GM19397 (cell line): ENCODE results near the gene SUB1.
A peak's percentile ranks its signal among the peaks of the same experiment; 100 is the strongest.
"Not testable (repeated sequence)": the region's sequence is repeated elsewhere in the genome, so short reads cannot be mapped to it uniquely, and the experiment has no call there.

Source experiments
- ATAC-seq: cut with Tn5 transposase; IDR thresholded peaks from one replicate; pipeline ENCODE4 v1.9.1; 2021; ENCODE audit warnings: mild to moderate bottlenecking, moderate library complexity; ENCODE audit not compliant: unreplicated experiment

SUB1 gene

GRCh38 chr5:32563614-32564013, 21.7 kb upstream of the SUB1 start:
- ATAC-seq, result no peak

GRCh38 chr5:32565145-32565544, 20.2 kb upstream of the SUB1 start:
- no peak for ATAC-seq

GRCh38 chr5:32566319-32567111, 18.8 kb upstream of the SUB1 start:
- ATAC-seq, result no peak

GRCh38 chr5:32571128-32571527, 14.2 kb upstream of the SUB1 start:
- no peak for ATAC-seq

DNA sequence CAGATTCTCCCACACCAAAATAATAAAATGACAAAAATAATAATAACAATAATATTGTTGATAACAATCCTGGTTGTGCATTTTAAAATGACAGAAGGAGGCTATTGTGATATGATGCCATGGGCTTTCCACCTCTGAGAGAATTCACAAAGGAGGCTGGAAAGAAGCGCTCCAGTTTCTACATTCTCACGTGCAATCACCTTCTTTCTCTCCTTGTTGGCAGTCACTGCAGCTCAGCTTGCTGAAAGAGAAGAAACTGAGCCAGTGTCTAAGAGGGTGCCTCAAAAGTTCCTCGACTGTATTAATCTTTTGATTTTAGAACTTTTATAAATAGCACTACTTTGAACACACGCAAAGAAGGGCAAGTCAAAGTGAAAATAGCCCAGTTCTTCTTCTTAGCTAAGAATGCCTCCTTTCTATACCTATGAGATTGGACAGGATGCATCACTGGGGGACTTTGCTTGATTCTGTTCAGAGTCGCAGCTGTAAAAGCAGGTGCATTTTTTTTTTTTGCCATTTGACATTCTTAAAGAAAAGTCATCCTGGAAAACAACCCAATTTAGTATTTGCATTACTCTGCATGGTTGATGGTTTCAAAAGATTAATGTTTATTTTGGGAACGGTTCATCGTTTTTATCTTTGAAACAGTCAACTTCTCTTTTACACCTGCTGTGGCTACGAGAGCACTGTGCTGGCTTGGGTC, 12.4 kb upstream of the SUB1 start:
- ATAC-seq, result peak; percentile 91

DNA sequence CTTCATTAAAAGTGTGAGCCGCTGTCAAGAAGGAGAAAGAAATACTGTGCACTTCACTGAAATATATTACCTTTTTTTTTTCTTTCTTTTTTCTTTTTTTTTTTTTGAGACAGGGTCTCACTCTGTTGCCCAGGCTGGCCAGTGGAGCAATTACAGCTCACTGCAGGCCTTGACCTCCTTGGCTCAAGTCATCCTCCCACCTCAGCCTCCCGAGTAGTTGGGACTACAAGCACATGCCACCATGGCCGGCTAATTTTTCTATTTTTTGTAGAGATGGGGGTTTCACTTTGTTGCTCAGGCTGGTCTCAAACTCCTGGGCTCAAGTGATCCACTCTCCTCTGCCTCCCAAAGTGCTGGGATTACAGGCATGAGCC, 11.9 kb upstream of the SUB1 start:
- ATAC-seq, result not testable (repeated sequence)

DNA sequence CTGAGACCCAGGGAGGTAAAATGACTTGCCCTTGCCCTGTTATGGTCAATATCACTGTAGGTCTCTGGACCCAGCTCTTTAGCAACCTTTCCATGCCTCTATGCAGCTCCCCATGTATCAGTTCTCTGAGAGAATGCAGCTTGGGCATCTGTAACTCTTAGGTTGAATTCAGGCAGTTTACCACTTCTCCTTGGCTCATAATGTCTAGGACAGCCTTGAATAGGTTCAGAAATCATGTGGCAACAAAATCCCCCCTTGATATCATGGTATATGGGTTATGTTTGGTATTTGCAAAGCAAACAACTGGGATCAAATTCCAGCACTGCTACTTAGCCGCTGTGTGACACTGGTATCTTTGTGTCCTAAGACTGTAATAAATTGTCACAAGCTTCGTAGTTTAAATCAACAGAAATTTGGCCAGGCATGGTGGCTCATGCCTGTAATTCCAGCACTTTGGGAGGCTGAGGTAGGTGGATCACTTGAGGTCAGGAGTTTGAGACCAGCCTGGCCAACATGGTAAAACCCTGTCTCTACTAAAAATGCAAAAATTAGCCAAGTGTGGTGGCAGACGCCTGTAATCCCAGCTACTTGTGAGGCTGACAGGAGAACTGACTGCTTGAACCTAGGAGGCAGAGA, 10.7 kb upstream of the SUB1 start:
- no peak for ATAC-seq

- no peak for ATAC-seq
Observed at GRCh38 chr5:32578363-32578762, 7.0 kb upstream of the SUB1 start.

DNA sequence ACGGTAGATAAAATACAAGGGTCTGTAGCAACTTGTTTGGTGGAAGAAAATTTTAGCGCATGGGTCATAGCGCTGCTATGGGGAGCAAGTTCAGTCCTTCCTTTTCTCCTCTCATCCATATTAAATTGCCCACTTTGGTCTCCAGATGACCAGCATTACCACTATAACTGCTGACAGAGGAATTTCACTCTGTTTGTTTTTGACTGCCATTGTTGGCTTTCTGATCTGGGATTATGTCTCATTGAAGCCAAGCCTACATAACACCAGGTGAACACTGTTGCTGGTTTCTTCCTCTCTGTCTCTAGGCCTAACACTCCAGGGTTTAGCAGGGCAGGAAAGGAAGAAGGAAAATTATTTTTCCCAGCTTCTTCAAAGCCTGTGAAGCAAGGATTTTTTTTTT, 6.6 kb upstream of the SUB1 start:
- ATAC-seq, result no peak

- ATAC-seq, result no peak
Observed at GRCh38 chr5:32581010-32581785, 4.2 kb upstream of the SUB1 start.

DNA sequence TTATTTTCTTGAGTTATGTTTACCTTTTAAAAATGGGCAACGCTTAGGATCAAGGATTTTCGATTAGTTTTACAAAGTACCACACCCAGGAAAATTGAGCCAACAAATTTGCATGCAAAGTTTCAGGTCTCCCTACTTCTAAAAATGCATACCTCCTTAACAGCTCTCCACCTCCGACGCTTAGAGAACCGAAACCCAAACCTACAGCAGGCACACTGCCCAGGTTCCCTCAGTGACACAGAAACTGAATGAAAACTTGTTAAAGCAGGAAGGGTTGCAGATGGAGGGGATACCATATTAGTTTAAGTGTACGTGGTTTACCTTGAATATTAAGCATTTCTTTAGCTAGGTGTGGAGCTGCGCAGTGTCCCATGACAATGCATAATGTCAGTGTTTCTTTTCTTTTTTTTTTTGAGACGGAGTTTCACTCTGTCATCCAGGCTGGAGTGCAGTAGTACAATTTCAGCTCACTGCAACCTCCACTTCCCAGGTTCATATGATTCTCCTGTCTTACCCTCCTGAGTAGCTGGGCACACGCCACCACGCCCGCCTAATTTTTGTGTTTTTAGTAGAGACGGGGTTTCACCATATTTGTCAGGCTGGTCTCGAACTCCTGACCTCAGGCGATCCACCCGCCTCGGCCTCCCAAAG, 1.6 kb upstream of the SUB1 start:
- peak; percentile 70 for ATAC-seq

DNA sequence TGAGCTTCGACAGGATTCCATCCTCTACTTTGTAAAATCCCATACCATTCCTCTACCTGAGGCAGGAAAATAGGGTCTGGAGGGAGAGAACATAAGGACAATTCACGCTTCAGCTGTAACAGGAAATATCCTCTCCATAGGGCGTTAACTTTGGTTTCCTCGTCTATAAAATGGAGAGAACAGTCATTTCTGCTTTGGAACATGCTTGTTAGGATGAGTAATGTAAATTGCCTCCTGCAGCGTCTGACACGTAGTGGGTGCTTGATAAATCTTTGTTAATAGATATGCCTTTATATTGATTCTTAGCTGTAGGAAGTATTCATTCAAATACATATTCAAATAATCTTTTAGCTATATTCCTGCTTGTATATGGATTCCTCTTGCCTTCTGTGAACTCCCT, 711 bp upstream of the SUB1 start:
- no peak for ATAC-seq

- no peak for ATAC-seq
Observed at GRCh38 chr5:32585122-32585445, 273 bp upstream of the SUB1 start.

DNA sequence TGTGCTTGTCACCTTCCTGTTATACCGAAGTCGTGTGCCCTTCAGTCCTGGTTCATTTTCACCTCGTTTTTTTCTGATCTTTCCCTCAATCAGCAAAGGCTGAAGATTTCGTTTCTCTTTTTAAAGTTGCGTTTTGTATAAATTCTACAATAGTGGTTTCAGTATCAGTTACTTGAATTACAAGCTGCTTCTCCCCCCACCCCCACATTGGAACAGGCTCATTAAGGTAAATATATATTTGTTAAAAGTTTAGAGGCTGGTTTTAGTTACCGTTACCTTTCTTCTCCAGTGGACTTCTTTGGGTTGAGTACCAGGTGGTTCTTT, 881 bp downstream of the SUB1 start:
- no peak for ATAC-seq

GRCh38 chr5:32587067-32587551, 1.8 kb downstream of the SUB1 start:
- no peak for ATAC-seq

- no peak for ATAC-seq
Observed at GRCh38 chr5:32589416-32589815, 4.1 kb downstream of the SUB1 start.

- ATAC-seq, result no peak
Observed at GRCh38 chr5:32589942-32590869, 4.8 kb downstream of the SUB1 start.

GRCh38 chr5:32595118-32595517, 9.8 kb downstream of the SUB1 start:
- no peak for ATAC-seq

DNA sequence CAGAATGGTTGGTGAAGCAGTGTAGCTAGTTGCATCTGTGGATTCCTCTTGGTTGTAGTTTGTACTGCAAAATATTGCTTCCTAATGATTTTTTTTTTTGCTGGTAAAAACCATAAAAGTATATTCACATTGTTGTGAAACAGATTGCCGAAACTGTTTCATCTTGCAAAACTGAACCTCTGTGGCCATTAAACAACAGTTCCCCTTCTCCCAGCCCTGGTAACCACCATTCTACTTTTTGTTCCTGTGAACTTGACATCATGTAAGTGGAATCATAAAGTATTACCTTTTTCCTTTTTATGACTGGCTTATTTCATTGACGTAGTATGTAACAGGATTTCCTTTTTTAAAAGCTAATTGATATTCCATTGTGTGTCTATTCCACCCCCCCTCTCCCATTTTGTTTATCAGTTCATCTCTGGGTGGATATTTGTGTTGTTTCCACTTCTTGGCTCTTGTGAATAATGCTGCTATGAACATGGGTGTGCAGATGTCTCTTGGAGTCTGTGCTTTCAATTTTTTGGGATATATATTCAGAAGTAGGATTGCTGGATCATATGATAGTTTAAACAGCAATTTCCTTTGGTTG, 11.8 kb downstream of the SUB1 start:
- no peak for ATAC-seq
